K562 (cell line): ENCODE results near the gene NMT1. TPM values are rescaled to one million over a fixed set of nuclear protein-coding genes. Genes with fewer than 3 reads are reported as not detected.
A peak's percentile ranks its signal among the peaks of the same experiment; 100 is the strongest.

ENCODE experiments used
- CBX3 ChIP-seq, 2 experiments: IDR thresholded peaks; 1 replicate in 1 of 2; 2 replicates in 1 of 2; pipeline ENCODE4 v1.6.1; 2012; ENCODE audit warnings: inconsistent platforms in 2 of 2, low read length in 2 of 2, borderline replicate concordance in 1 of 2, control low read depth in 1 of 2
- CREB5 ChIP-seq: fragments of 250-450 bp; sonication (Bioruptor Pico); IDR thresholded peaks from 2 replicates; pipeline ENCODE4 v1.5.0; 2020; ENCODE audit warnings: mild to moderate bottlenecking
- CTCF ChIP-seq, 3 experiments: IDR thresholded peaks in 2 of 3; conservative IDR thresholded peaks in 1 of 3; 2 replicates each; pipeline ENCODE4 v1.5.1; 2011 to 2012; ENCODE audit warnings: low read length in 3 of 3, mild to moderate bottlenecking in 3 of 3, control low read depth in 2 of 3, improper control_type of control experiment in 1 of 3, inconsistent platforms in 1 of 3, low read depth in 1 of 3, mixed read lengths in 1 of 3, moderate library complexity in 1 of 3; ENCODE audit not compliant: insufficient read depth in 2 of 3
- CTCFL ChIP-seq: IDR thresholded peaks from 2 replicates; pipeline ENCODE4 v1.6.1; 2011; ENCODE audit warnings: borderline replicate concordance, low read depth, mild to moderate bottlenecking, moderate library complexity, low read length; ENCODE audit not compliant: insufficient read depth, poor library complexity, severe bottlenecking
- GTF2E2 ChIP-seq: fragments of 200-800 bp; sonication (Bioruptor generic); IDR thresholded peaks from 2 replicates; pipeline ENCODE4 v1.6.1; 2016; ENCODE audit warnings: missing genetic modification characterization, missing compliant biosample characterization
- HBP1 ChIP-seq: fragments of 450-650 bp; formaldehyde crosslinking; IDR thresholded peaks from 2 replicates; pipeline ENCODE4 v1.4.0; 2022; ENCODE audit warnings: missing genetic modification characterization
- HCFC1 ChIP-seq: IDR thresholded peaks from 2 replicates; pipeline ENCODE4 v1.6.1; 2012; ENCODE audit warnings: low read depth, low read length, improper control_type of control experiment
- HNRNPLL ChIP-seq: fragments of 200-400 bp; formaldehyde crosslinking; IDR thresholded peaks from 2 replicates; pipeline ENCODE4 v1.6.1; 2017; ENCODE audit warnings: low read length, low read depth, mild to moderate bottlenecking; ENCODE audit not compliant: poor library complexity, severe bottlenecking
- HOXB6 ChIP-seq: fragments of 250-450 bp; sonication (Bioruptor Pico); IDR thresholded peaks from 2 replicates; pipeline ENCODE4 v1.5.1; 2022; ENCODE audit warnings: mild to moderate bottlenecking, borderline replicate concordance
- MLX ChIP-seq, 2 experiments: fragments of 450-650 bp in 1 of 2; sonication (generic) in 1 of 2; formaldehyde crosslinking; conservative IDR thresholded peaks; 2 replicates each; pipeline versions ENCODE4 v1.4.0 to v1.8.1; 2020 to 2022; ENCODE audit warnings: mild to moderate bottlenecking in 1 of 2, missing genetic modification reagents in 1 of 2
- PHF21A ChIP-seq: fragments of 450-650 bp; IDR thresholded peaks from 2 replicates; pipeline ENCODE4 v1.6.1; 2017; ENCODE audit warnings: low read depth, borderline replicate concordance
- POLR2G ChIP-seq: fragments of 200-400 bp; formaldehyde crosslinking; IDR thresholded peaks from 2 replicates; pipeline ENCODE4 v1.6.1; 2017; ENCODE audit warnings: low read depth, mild to moderate bottlenecking, antibody characterized with exemption, low read length, moderate library complexity
- SAFB ChIP-seq: fragments of 200-400 bp; formaldehyde crosslinking; IDR thresholded peaks from 2 replicates; pipeline ENCODE4 v1.6.1; 2017; ENCODE audit warnings: low read depth, low read length, borderline replicate concordance
- SNRNP70 ChIP-seq: fragments of 200-400 bp; formaldehyde crosslinking; optimal IDR thresholded peaks from 2 replicates; pipeline ENCODE3; 2017; ENCODE audit warnings: low read depth, low read length
- ZNF12 ChIP-seq: sonication (generic); formaldehyde crosslinking; IDR thresholded peaks from 2 replicates; pipeline ENCODE4 v1.4.0; 2020; ENCODE audit warnings: mild to moderate bottlenecking, missing genetic modification reagents
- ZNF3 ChIP-seq: fragments of 250-450 bp; sonication (Bioruptor Pico); IDR thresholded peaks from 2 replicates; pipeline ENCODE4 v1.5.0; 2021; ENCODE audit warnings: mild to moderate bottlenecking, moderate library complexity
- ZNF707 ChIP-seq: fragments of 250-450 bp; sonication (Bioruptor Pico); conservative IDR thresholded peaks from 2 replicates; pipeline ENCODE4 v1.8.0; 2022; ENCODE audit warnings: inconsistent platforms, mild to moderate bottlenecking, moderate library complexity
- ZNF764 ChIP-seq: fragments of 250-450 bp; sonication (Bioruptor Pico); IDR thresholded peaks from 2 replicates; pipeline ENCODE4 v1.4.0; 2020; ENCODE audit warnings: low read depth, mild to moderate bottlenecking, moderate library complexity
- polyA plus RNA-seq, 8 experiments: library from polyadenylated mRNA; depleted of rRNA in 4 of 8; stranded (reverse) in 5 of 8; unstranded in 3 of 8; fragments of >200 nt; fragmentation: Nextera tagmentation in 2 of 8; fragmentation: Illumina TruSeq in 1 of 8; extraction: Ambion mirVana in 2 of 8; extraction: Trizol in 1 of 8; gene quantifications; 2 replicates each; pipeline versions ENCODE4 v1.2.1 to v1.2.3, GENCODE V29; 2011 to 2014; ENCODE audit warnings: inconsistent platforms in 1 of 8, missing spikeins in 1 of 8
- total RNA-seq, 7 experiments: library from RNA; depleted of rRNA in 6 of 7; stranded (reverse); fragments of >200 nt in 6 of 7; fragmentation: Illumina TruSeq in 2 of 7; extraction: Trizol in 2 of 7; gene quantifications; 2 replicates each; pipeline versions ENCODE4 v1.2.1 to v1.2.3, GENCODE V29; 2011 to 2021; ENCODE audit warnings: low replicate concordance in 1 of 7

The NMT1 gene
- total and polyA plus RNA-seq, 9 of the 15 experiments (the other 6 are each of a cell fraction or from before 2014, with no cell fraction given): 86.7 to 569 (median 213) TPM

GRCh38 chr17:45132320-45132571 lies 71.1 kb downstream of the NMT1 start, which contains the start of gene PLCD3 (continued):
- TF ChIP-seq MLX (CRISPR knock-in tag; conservative IDR thresholded peaks at IDR 0.05) (no peak), SNRNP70 (no peak), ZNF707 (CRISPR knock-in tag) (no peak), POLR2G (peak; percentile 75), ZNF12 (no peak), CTCF (IDR thresholded peaks at IDR 0.05 in 2 of 3, conservative IDR thresholded peaks at IDR 0.05 in 1 of 3; ENCODE audit: insufficient read depth in 2 of 3, low read depth in 1 of 3, low read length in 3 of 3) (no peak), SAFB (no peak), ZNF764 (CRISPR knock-in tag) (no peak), CTCFL (peak; percentile 1), CBX3 (IDR thresholded peaks at IDR 0.05; ENCODE audit: borderline replicate concordance in 1 of 2, low read length in 2 of 2) (no peak), HOXB6 (no peak), ZNF3 (CRISPR knock-in tag) (no peak), CREB5 (CRISPR knock-in tag) (no peak), HNRNPLL (peak; percentile 24), HBP1 (no peak), PHF21A (no peak), HCFC1 (no peak), GTF2E2 (tag) (no peak)
